IPS-NIHi7 (cell line): ENCODE data around the gene SEC22A.

Experiments
- DNase-seq: peaks from one replicate; pipeline ENCODE4 v3.0.0; 2012; ENCODE audit warnings: mixed read lengths; ENCODE audit errors: extremely low spot score

SEC22A gene

GRCh38 chr3:123305192-123305591, 103.4 kb downstream of the SEC22A start:
- no peak for DNase-seq

DNA sequence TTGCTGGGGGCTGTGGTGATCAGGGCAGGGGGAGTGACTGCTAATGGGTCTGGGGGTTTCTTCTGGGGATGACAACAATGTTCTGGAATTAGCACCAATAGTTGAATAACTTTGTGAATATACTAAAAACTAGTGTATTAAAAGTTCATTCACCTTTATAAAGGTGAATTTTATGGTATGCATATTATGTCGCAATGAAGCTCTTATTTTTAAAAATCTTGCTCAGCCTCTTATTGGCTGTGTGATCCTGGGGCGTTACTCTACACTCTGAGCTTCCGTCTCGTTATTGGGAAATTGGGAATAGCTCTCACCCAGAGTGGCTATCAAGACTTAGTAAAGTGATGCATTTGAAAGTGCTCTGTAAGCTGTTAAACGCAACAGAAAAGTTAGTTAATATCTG, 105.3 kb downstream of the SEC22A start:
- DNase-seq: no peak

- no peak for DNase-seq
Measured at GRCh38 chr3:123310186-123310585, 108.4 kb downstream of the SEC22A start.

GRCh38 chr3:123310741-123311140, 109.0 kb downstream of the SEC22A start:
- DNase-seq: no peak

- no peak for DNase-seq
Measured at GRCh38 chr3:123311201-123311600, 109.5 kb downstream of the SEC22A start.

- no peak for DNase-seq
Measured at GRCh38 chr3:123312331-123313265, 110.9 kb downstream of the SEC22A start.

DNA sequence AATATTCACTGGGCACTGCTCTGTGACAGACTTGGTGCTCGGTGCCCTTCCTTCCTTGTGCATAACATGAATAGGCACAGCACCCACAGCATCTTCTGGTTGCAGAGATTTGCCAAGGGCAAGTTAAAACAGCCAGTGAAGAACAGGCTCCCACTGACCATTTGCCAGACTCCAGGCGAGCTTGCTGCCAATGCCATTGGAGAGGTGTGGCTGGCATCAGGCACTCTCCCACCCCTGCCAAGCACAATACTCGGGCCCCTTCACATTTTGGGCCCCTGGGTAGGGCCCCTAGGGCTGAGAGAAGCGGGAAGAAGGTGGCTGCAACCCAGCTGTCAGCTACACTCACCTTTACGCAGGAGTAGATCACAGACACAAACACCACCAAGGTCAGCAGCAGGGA, 112.1 kb downstream of the SEC22A start:
- no peak for DNase-seq

- DNase-seq: peak; percentile 95
Measured at GRCh38 chr3:123314359-123315270, 112.9 kb downstream of the SEC22A start.

- DNase-seq: no peak
Measured at GRCh38 chr3:123315271-123315595, 113.5 kb downstream of the SEC22A start.

GRCh38 chr3:123317716-123318115, 116.0 kb downstream of the SEC22A start:
- no peak for DNase-seq

- no peak for DNase-seq
Measured at GRCh38 chr3:123318374-123318773, 116.6 kb downstream of the SEC22A start.

DNA sequence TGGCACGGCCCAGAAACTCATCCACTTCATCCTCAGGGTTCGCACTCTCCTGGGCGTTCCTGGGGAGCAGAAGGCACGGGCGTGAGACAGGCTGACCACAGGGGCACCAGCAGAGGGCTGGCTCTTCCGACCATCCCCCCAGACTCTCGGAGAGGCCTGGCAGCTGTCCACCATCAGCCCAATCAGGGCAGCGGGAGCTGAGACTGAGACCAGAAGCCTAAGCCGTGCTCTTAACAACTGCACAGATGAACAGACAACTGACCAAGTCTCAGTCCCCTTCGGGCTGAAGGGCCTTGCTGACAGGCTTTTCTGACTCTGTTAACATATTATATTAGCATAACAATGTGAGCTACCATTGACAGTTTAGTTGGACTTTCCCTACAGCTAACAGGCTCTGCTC, 118.0 kb downstream of the SEC22A start:
- DNase-seq: no peak

DNA sequence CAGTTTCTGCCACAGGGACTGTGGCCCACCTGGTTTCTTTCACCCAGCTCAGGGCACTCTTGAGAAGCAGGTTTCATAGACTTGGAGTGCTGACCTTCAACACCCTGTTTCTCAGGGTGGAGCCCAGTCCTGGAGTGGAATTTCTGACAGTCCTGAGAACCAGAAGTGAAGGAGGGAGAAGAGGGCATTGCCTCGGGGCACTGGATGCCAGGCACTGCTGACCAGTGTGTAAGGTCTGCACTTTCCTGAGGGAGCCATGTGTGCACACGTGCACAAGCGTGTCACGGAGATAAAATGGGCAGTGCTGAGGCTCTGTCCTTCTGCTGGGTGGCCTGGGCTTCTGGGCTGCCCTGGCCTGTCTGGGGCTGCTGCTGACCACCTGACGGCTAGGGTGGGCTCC, 118.5 kb downstream of the SEC22A start:
- no peak for DNase-seq

DNA sequence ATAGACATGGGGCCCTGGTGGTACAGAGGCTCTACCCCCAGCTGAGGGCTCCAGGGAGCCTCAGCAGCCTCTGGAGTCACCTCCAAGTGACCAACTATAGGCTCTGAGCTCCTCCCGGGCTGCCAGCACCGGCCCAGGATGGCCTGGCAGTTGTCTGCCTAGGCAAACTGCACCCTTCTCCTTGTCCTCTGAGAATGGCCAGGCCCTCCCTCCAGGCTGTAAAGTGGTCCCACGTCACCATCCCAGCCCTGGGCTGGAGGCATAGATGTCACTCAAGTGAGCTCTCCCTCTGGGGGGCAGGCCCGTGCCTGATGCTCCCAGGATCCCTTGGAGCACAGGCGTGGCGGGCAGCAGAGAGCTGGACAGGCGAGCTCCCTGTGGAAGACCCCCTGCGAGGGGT, 120.1 kb downstream of the SEC22A start:
- no peak for DNase-seq

DNA sequence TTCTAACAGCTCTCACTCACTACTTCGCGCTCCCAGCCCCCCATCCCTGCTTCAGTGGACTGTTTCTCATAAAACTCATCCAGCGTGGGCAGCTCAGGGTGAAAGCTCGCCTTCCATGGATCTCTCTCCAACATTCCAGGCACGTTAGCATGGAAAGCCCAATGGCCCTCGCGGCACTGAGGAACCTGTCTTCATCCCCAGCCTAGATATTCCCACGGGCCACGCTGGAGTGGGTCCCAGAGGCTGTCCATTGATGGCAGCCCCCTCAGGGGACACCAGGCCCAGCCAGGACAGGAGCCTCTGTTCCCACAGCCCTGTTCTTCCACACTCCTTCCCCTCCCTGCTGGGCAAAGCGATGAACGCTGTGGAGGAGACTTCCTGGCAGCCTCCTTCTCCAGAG, 121.1 kb downstream of the SEC22A start:
- no peak for DNase-seq
